K562 (cell line): ENCODE measurements around the gene SAMD13. TPM values are rescaled to one million over a fixed set of nuclear protein-coding genes. Genes with fewer than 3 reads are reported as not detected.

Source experiments
- CBX8 ChIP-seq: fragments of 200-600 bp; sonication (generic); IDR thresholded peaks from 2 replicates; pipeline ENCODE4 v1.6.1; 2012; ENCODE audit warnings: borderline replicate concordance, mixed run types, low read depth, mild to moderate bottlenecking, moderate library complexity, mixed read lengths, low read length, control low read depth, inconsistent platforms; ENCODE audit not compliant: poor library complexity, severe bottlenecking; ENCODE audit errors: extremely low read depth
- CREBBP ChIP-seq: IDR thresholded peaks from one replicate; pipeline ENCODE4 v1.6.1; 2012; ENCODE audit warnings: low read depth, mild to moderate bottlenecking, control low read depth, inconsistent platforms, low read length
- CTCF ChIP-seq, 3 experiments: IDR thresholded peaks in 2 of 3; conservative IDR thresholded peaks in 1 of 3; 2 replicates each; pipeline ENCODE4 v1.5.1; 2011 to 2012; ENCODE audit warnings: low read length in 3 of 3, mild to moderate bottlenecking in 3 of 3, control low read depth in 2 of 3, improper control_type of control experiment in 1 of 3, inconsistent platforms in 1 of 3, low read depth in 1 of 3, mixed read lengths in 1 of 3, moderate library complexity in 1 of 3; ENCODE audit not compliant: insufficient read depth in 2 of 3
- CXXC5 ChIP-seq: fragments of 250-450 bp; sonication (Bioruptor Pico); IDR thresholded peaks from 2 replicates; pipeline ENCODE4 v1.8.0; 2022; ENCODE audit warnings: inconsistent platforms, mild to moderate bottlenecking, moderate library complexity
- DNMT1 ChIP-seq: fragments of 450-650 bp; IDR thresholded peaks from 2 replicates; pipeline ENCODE4 v1.6.1; 2016; ENCODE audit warnings: antibody characterized with exemption, mild to moderate bottlenecking
- FOXJ2 ChIP-seq: fragments of 200-800 bp; sonication (Bioruptor generic); IDR thresholded peaks from 2 replicates; pipeline ENCODE4 v1.6.1; 2016; ENCODE audit warnings: missing genetic modification characterization, missing compliant biosample characterization
- GATAD2B ChIP-seq: fragments of 450-650 bp; IDR thresholded peaks from 2 replicates; pipeline ENCODE4 v1.6.1; 2017; ENCODE audit warnings: mild to moderate bottlenecking, borderline replicate concordance
- HEY1 ChIP-seq: fragments of 250-450 bp; sonication (Bioruptor Pico); IDR thresholded peaks from 2 replicates; pipeline ENCODE4 v1.5.0; 2020; ENCODE audit warnings: mild to moderate bottlenecking, moderate library complexity, borderline replicate concordance
- KLF6 ChIP-seq: fragments of 250-450 bp; sonication (Bioruptor Pico); IDR thresholded peaks from 2 replicates; pipeline ENCODE4 v1.4.0; 2020; ENCODE audit warnings: mild to moderate bottlenecking, moderate library complexity, borderline replicate concordance
- MCM7 ChIP-seq, 2 experiments: fragments of 450-650 bp; IDR thresholded peaks; 2 replicates each; pipeline ENCODE4 v1.6.1; 2016 to 2018
- MTA2 ChIP-seq: fragments of 450-650 bp; IDR thresholded peaks from 2 replicates; pipeline ENCODE4 v1.6.1; 2016; ENCODE audit warnings: low read depth
- RBM22 ChIP-seq: fragments of 200-400 bp; formaldehyde crosslinking; IDR thresholded peaks from 2 replicates; pipeline ENCODE4 v1.6.1; 2018; ENCODE audit warnings: low read length, low read depth; ENCODE audit not compliant: poor library complexity, severe bottlenecking
- ZBTB9 ChIP-seq: fragments of 450-650 bp; formaldehyde crosslinking; IDR thresholded peaks from 2 replicates; pipeline ENCODE4 v1.4.0; 2020; ENCODE audit warnings: mild to moderate bottlenecking, moderate library complexity
- ZNF212 ChIP-seq: fragments of 450-650 bp; formaldehyde crosslinking; IDR thresholded peaks from 2 replicates; pipeline ENCODE4 v1.4.0; 2020; ENCODE audit warnings: mild to moderate bottlenecking
- polyA plus RNA-seq, 8 experiments: library from polyadenylated mRNA; depleted of rRNA in 4 of 8; stranded (reverse) in 5 of 8; unstranded in 3 of 8; fragments of >200 nt; fragmentation: Nextera tagmentation in 2 of 8; fragmentation: Illumina TruSeq in 1 of 8; extraction: Ambion mirVana in 2 of 8; extraction: Trizol in 1 of 8; gene quantifications; 2 replicates each; pipeline versions ENCODE4 v1.2.1 to v1.2.3, GENCODE V29; 2011 to 2014; ENCODE audit warnings: inconsistent platforms in 1 of 8, missing spikeins in 1 of 8
- total RNA-seq, 7 experiments: library from RNA; depleted of rRNA in 6 of 7; stranded (reverse); fragments of >200 nt in 6 of 7; fragmentation: Illumina TruSeq in 2 of 7; extraction: Trizol in 2 of 7; gene quantifications; 2 replicates each; pipeline versions ENCODE4 v1.2.1 to v1.2.3, GENCODE V29; 2011 to 2021; ENCODE audit warnings: low replicate concordance in 1 of 7

SAMD13 gene
- total and polyA plus RNA-seq, 9 of the 15 experiments (the other 6 are each of a cell fraction or from before 2014, with no cell fraction given) = 0.78 to 2.7 (median 1.00) TPM

GRCh38 chr1:84269306-84269705 lies 32.2 kb upstream of the SAMD13 start (continued):
- TF ChIP-seq KLF6 (no peak), GATAD2B (no peak), CTCF (IDR thresholded peaks at IDR 0.05 in 2 of 3, conservative IDR thresholded peaks at IDR 0.05 in 1 of 3; ENCODE audit: insufficient read depth in 2 of 3, low read depth in 1 of 3, low read length in 3 of 3) (no peak), CREBBP (no peak), MTA2 (no peak), CXXC5 (CRISPR knock-in tag) (no peak), MCM7 (IDR thresholded peaks at IDR 0.05) (no peak), RBM22 (no peak), ZNF212 (CRISPR knock-in tag) (no peak), CBX8 (no peak), FOXJ2 (no peak), HEY1 (CRISPR knock-in tag) (no peak), ZBTB9 (CRISPR knock-in tag) (no peak), DNMT1 (no peak)
